ENCODE data around the gene NXPH2.

NXPH2 gene

GRCh38 chr2:138698428-138698827 lies 81.8 kb downstream of the NXPH2 start:
- Histone ChIP-seq H3K4me1 (ENCODE audit: control insufficient read depth, insufficient read depth, low read length, poor library complexity, severe bottlenecking) (no peaks in the 10 kb centered on the region), H3K36me3 (ENCODE audit: control insufficient read depth, insufficient read depth, low read length) (no peaks in the 10 kb centered on the region), H3K4me3 (ENCODE audit: insufficient read depth, low read depth, low read length, poor library complexity, severe bottlenecking) (no peak overlapping the region), H3K9me3 (ENCODE audit: control insufficient read depth, low read length) (no peaks in the 10 kb centered on the region), H3K27ac (ENCODE audit: insufficient read depth, low read length, poor library complexity, severe bottlenecking) (no peak overlapping the region), H3K27me3 (replicated peaks; ENCODE audit: control insufficient read depth, insufficient read depth, low read length, poor library complexity, severe bottlenecking) (no peaks in the 10 kb centered on the region)
- no peak for DNase-seq

GRCh38 chr2:138691667-138692066 lies 88.5 kb downstream of the NXPH2 start:
- no peaks in the 10 kb centered on the region for H3K4me1 ChIP-seq (ENCODE audit: control insufficient read depth, insufficient read depth, low read length, poor library complexity, severe bottlenecking)
- H3K27me3 ChIP-seq (replicated peaks; ENCODE audit: control insufficient read depth, insufficient read depth, low read length, poor library complexity, severe bottlenecking): no peaks in the 10 kb centered on the region
- no peak overlapping the region for H3K27ac ChIP-seq (ENCODE audit: insufficient read depth, low read length, poor library complexity, severe bottlenecking)
- H3K9me3 ChIP-seq (ENCODE audit: control insufficient read depth, low read length): no peaks in the 10 kb centered on the region
- no peaks in the 10 kb centered on the region for H3K36me3 ChIP-seq (ENCODE audit: control insufficient read depth, insufficient read depth, low read length)
- no peak overlapping the region for H3K4me3 ChIP-seq (ENCODE audit: insufficient read depth, low read depth, low read length, poor library complexity, severe bottlenecking)
- DNase-seq: no peak

GRCh38 chr2:138689705-138690104 lies 90.5 kb downstream of the NXPH2 start:
- Histone ChIP-seq H3K27me3 (replicated peaks; ENCODE audit: control insufficient read depth, insufficient read depth, low read length, poor library complexity, severe bottlenecking) (no peaks in the 10 kb centered on the region), H3K9me3 (ENCODE audit: control insufficient read depth, low read length) (no peaks in the 10 kb centered on the region), H3K27ac (ENCODE audit: insufficient read depth, low read length, poor library complexity, severe bottlenecking) (no peak overlapping the region), H3K4me3 (ENCODE audit: insufficient read depth, low read depth, low read length, poor library complexity, severe bottlenecking) (no peak overlapping the region), H3K4me1 (ENCODE audit: control insufficient read depth, insufficient read depth, low read length, poor library complexity, severe bottlenecking) (no peaks in the 10 kb centered on the region), H3K36me3 (ENCODE audit: control insufficient read depth, insufficient read depth, low read length) (no peaks in the 10 kb centered on the region)
- no peak for DNase-seq

- no peaks in the 10 kb centered on the region for H3K27me3 ChIP-seq (replicated peaks; ENCODE audit: control insufficient read depth, insufficient read depth, low read length, poor library complexity, severe bottlenecking)
- H3K4me1 ChIP-seq (ENCODE audit: control insufficient read depth, insufficient read depth, low read length, poor library complexity, severe bottlenecking): no peaks in the 10 kb centered on the region
- DNase-seq: no peak
- H3K9me3 ChIP-seq (ENCODE audit: control insufficient read depth, low read length): no peaks in the 10 kb centered on the region
- H3K4me3 ChIP-seq (ENCODE audit: insufficient read depth, low read depth, low read length, poor library complexity, severe bottlenecking): no peak overlapping the region
- no peak overlapping the region for H3K27ac ChIP-seq (ENCODE audit: insufficient read depth, low read length, poor library complexity, severe bottlenecking)
- no peaks in the 10 kb centered on the region for H3K36me3 ChIP-seq (ENCODE audit: control insufficient read depth, insufficient read depth, low read length)
Observed at GRCh38 chr2:138682163-138682562, 98.0 kb downstream of the NXPH2 start.

- H3K27me3 ChIP-seq (replicated peaks; ENCODE audit: control insufficient read depth, insufficient read depth, low read length, poor library complexity, severe bottlenecking): no peaks in the 10 kb centered on the region
- H3K9me3 ChIP-seq (ENCODE audit: control insufficient read depth, low read length): no peaks in the 10 kb centered on the region
- H3K4me3 ChIP-seq (ENCODE audit: insufficient read depth, low read depth, low read length, poor library complexity, severe bottlenecking): no peak overlapping the region
- no peak overlapping the region for H3K27ac ChIP-seq (ENCODE audit: insufficient read depth, low read length, poor library complexity, severe bottlenecking)
- DNase-seq: no peak
- H3K4me1 ChIP-seq (ENCODE audit: control insufficient read depth, insufficient read depth, low read length, poor library complexity, severe bottlenecking): no peaks in the 10 kb centered on the region
- no peaks in the 10 kb centered on the region for H3K36me3 ChIP-seq (ENCODE audit: control insufficient read depth, insufficient read depth, low read length)
Observed at GRCh38 chr2:138677221-138677620, 103.0 kb downstream of the NXPH2 start.

GRCh38 chr2:138676619-138677021 lies 103.6 kb downstream of the NXPH2 start:
- Histone ChIP-seq H3K36me3 (ENCODE audit: control insufficient read depth, insufficient read depth, low read length) (no peaks in the 10 kb centered on the region), H3K4me3 (ENCODE audit: insufficient read depth, low read depth, low read length, poor library complexity, severe bottlenecking) (no peak overlapping the region), H3K9me3 (ENCODE audit: control insufficient read depth, low read length) (no peaks in the 10 kb centered on the region), H3K27ac (ENCODE audit: insufficient read depth, low read length, poor library complexity, severe bottlenecking) (no peak overlapping the region), H3K27me3 (replicated peaks; ENCODE audit: control insufficient read depth, insufficient read depth, low read length, poor library complexity, severe bottlenecking) (no peaks in the 10 kb centered on the region), H3K4me1 (ENCODE audit: control insufficient read depth, insufficient read depth, low read length, poor library complexity, severe bottlenecking) (no peaks in the 10 kb centered on the region)
- DNase-seq: no peak

- no peak for DNase-seq
- Histone ChIP-seq H3K36me3 (ENCODE audit: control insufficient read depth, insufficient read depth, low read length) (no peaks in the 10 kb centered on the region), H3K27ac (ENCODE audit: insufficient read depth, low read length, poor library complexity, severe bottlenecking) (no peak overlapping the region), H3K9me3 (ENCODE audit: control insufficient read depth, low read length) (no peaks in the 10 kb centered on the region), H3K4me1 (ENCODE audit: control insufficient read depth, insufficient read depth, low read length, poor library complexity, severe bottlenecking) (no peaks in the 10 kb centered on the region), H3K4me3 (ENCODE audit: insufficient read depth, low read depth, low read length, poor library complexity, severe bottlenecking) (no peak overlapping the region), H3K27me3 (replicated peaks; ENCODE audit: control insufficient read depth, insufficient read depth, low read length, poor library complexity, severe bottlenecking) (no peaks in the 10 kb centered on the region)
Observed at GRCh38 chr2:138671566-138671965, 108.6 kb downstream of the NXPH2 start.

- Histone ChIP-seq H3K36me3 (ENCODE audit: control insufficient read depth, insufficient read depth, low read length) (no peaks in the 10 kb centered on the region), H3K27ac (ENCODE audit: insufficient read depth, low read length, poor library complexity, severe bottlenecking) (no peak overlapping the region), H3K4me1 (ENCODE audit: control insufficient read depth, insufficient read depth, low read length, poor library complexity, severe bottlenecking) (no peaks in the 10 kb centered on the region), H3K27me3 (replicated peaks; ENCODE audit: control insufficient read depth, insufficient read depth, low read length, poor library complexity, severe bottlenecking) (no peaks in the 10 kb centered on the region), H3K9me3 (ENCODE audit: control insufficient read depth, low read length) (no peaks in the 10 kb centered on the region), H3K4me3 (ENCODE audit: insufficient read depth, low read depth, low read length, poor library complexity, severe bottlenecking) (no peak overlapping the region)
- DNase-seq: no peak
Observed at GRCh38 chr2:138670734-138671133, 109.5 kb downstream of the NXPH2 start.

GRCh38 chr2:138665937-138666336 lies 114.3 kb downstream of the NXPH2 start:
- Histone ChIP-seq H3K4me3 (ENCODE audit: insufficient read depth, low read depth, low read length, poor library complexity, severe bottlenecking) (no peak overlapping the region), H3K27me3 (replicated peaks; ENCODE audit: control insufficient read depth, insufficient read depth, low read length, poor library complexity, severe bottlenecking) (no peaks in the 10 kb centered on the region), H3K27ac (ENCODE audit: insufficient read depth, low read length, poor library complexity, severe bottlenecking) (no peak overlapping the region), H3K4me1 (ENCODE audit: control insufficient read depth, insufficient read depth, low read length, poor library complexity, severe bottlenecking) (no peaks in the 10 kb centered on the region), H3K9me3 (ENCODE audit: control insufficient read depth, low read length) (no peaks in the 10 kb centered on the region), H3K36me3 (ENCODE audit: control insufficient read depth, insufficient read depth, low read length) (no peaks in the 10 kb centered on the region)
- DNase-seq: no peak

- no peaks in the 10 kb centered on the region for H3K4me1 ChIP-seq (ENCODE audit: control insufficient read depth, insufficient read depth, low read length, poor library complexity, severe bottlenecking)
- no peak overlapping the region for H3K4me3 ChIP-seq (ENCODE audit: insufficient read depth, low read depth, low read length, poor library complexity, severe bottlenecking)
- DNase-seq: no peak
- no peaks in the 10 kb centered on the region for H3K36me3 ChIP-seq (ENCODE audit: control insufficient read depth, insufficient read depth, low read length)
- H3K27me3 ChIP-seq (replicated peaks; ENCODE audit: control insufficient read depth, insufficient read depth, low read length, poor library complexity, severe bottlenecking): no peaks in the 10 kb centered on the region
- no peaks in the 10 kb centered on the region for H3K9me3 ChIP-seq (ENCODE audit: control insufficient read depth, low read length)
- H3K27ac ChIP-seq (ENCODE audit: insufficient read depth, low read length, poor library complexity, severe bottlenecking): no peak overlapping the region
Observed at GRCh38 chr2:138658187-138658894, 121.8 kb downstream of the NXPH2 start.

Measured in effector memory CD4-positive, alpha-beta T cell (primary cell).